A673 (cell line): ENCODE measurements around the gene MGMT.

Experiments
- EZH2 ChIP-seq: fragments of 200-600 bp; sonication (generic); IDR thresholded peaks from 2 replicates; pipeline ENCODE4 v1.6.1; 2017; ENCODE audit warnings: borderline replicate concordance, low read depth, mild to moderate bottlenecking, mixed read lengths, antibody characterized with exemption, low read length; ENCODE audit not compliant: poor library complexity, severe bottlenecking
- TF ChIP-seq, protein P1 (sequence below): fragments of 300-800, 200-600 bp; sonication (generic); conservative IDR thresholded peaks from 2 replicates; pipeline ENCODE4 v1.5.1; 2017; ENCODE audit warnings: low read depth, mild to moderate bottlenecking, antibody characterized with exemption, low read length, moderate library complexity, mixed read lengths

DNA sequence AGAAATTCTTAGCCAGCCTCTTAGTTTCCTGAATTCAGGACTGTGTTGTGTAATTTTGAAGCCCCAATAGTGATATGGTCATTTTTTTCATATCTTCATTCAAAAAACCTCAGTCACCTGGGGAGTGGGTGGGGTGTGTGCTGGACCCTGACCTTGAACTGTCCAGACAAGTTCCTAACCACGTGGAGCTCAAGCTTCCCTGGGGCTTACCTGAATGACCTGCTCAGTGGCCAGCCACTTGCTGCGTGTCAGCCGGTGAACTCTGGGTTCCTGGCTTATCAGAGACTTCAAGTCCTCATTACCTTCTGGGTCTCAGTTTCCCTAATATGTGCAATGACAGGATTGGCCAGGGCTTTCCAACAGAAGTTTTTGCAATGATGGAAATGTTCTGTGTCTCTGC lies 27.1 kb downstream of the MGMT start:
- TF ChIP-seq, protein P1, sequence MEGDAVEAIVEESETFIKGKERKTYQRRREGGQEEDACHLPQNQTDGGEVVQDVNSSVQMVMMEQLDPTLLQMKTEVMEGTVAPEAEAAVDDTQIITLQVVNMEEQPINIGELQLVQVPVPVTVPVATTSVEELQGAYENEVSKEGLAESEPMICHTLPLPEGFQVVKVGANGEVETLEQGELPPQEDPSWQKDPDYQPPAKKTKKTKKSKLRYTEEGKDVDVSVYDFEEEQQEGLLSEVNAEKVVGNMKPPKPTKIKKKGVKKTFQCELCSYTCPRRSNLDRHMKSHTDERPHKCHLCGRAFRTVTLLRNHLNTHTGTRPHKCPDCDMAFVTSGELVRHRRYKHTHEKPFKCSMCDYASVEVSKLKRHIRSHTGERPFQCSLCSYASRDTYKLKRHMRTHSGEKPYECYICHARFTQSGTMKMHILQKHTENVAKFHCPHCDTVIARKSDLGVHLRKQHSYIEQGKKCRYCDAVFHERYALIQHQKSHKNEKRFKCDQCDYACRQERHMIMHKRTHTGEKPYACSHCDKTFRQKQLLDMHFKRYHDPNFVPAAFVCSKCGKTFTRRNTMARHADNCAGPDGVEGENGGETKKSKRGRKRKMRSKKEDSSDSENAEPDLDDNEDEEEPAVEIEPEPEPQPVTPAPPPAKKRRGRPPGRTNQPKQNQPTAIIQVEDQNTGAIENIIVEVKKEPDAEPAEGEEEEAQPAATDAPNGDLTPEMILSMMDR = no peak
- no peak for TF ChIP-seq EZH2
